Measurements from ENCODE around the gene CD274.
"Not testable (repeated sequence)": the region's sequence is repeated elsewhere in the genome, so short reads cannot be mapped to it uniquely, and the experiment has no call there.

CD274 gene

GRCh38 chr9:5437254-5438216, 12.8 kb upstream of the CD274 start, which contains the start of gene PLGRKT:
PLGRKT (minus strand) TSS chr9:5437925; CDS start chr9:5431977, 5,948 bp downstream.
- DNase-seq (ENCODE audit: insufficient read length, low spot score) (peak; percentile 72), FAIRE-seq (no peak)
- TF ChIP-seq TAF1 (IDR thresholded peaks at IDR 0.05; ENCODE audit: low read depth, low read length) (peak; percentile 95), POU2F2 (IDR thresholded peaks at IDR 0.05; ENCODE audit: low read depth, low read length) (peak; percentile 78), SPI1 (IDR thresholded peaks at IDR 0.05; ENCODE audit: low read depth, low read length) (peak; percentile 55), POLR2A (IDR thresholded peaks at IDR 0.05; ENCODE audit: low read depth, low read length) (peak; percentile 81), PAX5 (IDR thresholded peaks at IDR 0.05; ENCODE audit: insufficient read depth, low read length, severe bottlenecking) (no peak), POLR2AphosphoS5 (IDR thresholded peaks at IDR 0.05; ENCODE audit: low read depth, low read length) (peak; percentile 85)

- peak; percentile 100 for FAIRE-seq
- TF ChIP-seq POLR2A (IDR thresholded peaks at IDR 0.05; ENCODE audit: low read depth, low read length): peak; percentile 59
- TF ChIP-seq POU2F2 (IDR thresholded peaks at IDR 0.05; ENCODE audit: low read depth, low read length): peak; percentile 68; the same call in 1 of the 2 replicates
- TF ChIP-seq PAX5 (IDR thresholded peaks at IDR 0.05; ENCODE audit: insufficient read depth, low read length, severe bottlenecking): peak; percentile 97
- peak; percentile 41; the same call in 1 of the 2 replicates for TF ChIP-seq TAF1 (IDR thresholded peaks at IDR 0.05; ENCODE audit: low read depth, low read length)
- no peak for TF ChIP-seq SPI1 (IDR thresholded peaks at IDR 0.05; ENCODE audit: low read depth, low read length)
- TF ChIP-seq POLR2AphosphoS5 (IDR thresholded peaks at IDR 0.05; ENCODE audit: low read depth, low read length): peak; percentile 57
- DNase-seq (ENCODE audit: insufficient read length, low spot score): no peak
Observed at GRCh38 chr9:5438301-5439162, 11.8 kb upstream of the CD274 start.

- FAIRE-seq: peak; percentile 35
- DNase-seq (ENCODE audit: insufficient read length, low spot score): no peak
- TF ChIP-seq POLR2A (IDR thresholded peaks at IDR 0.05; ENCODE audit: low read depth, low read length) (no peak), TAF1 (IDR thresholded peaks at IDR 0.05; ENCODE audit: low read depth, low read length) (no peak), SPI1 (IDR thresholded peaks at IDR 0.05; ENCODE audit: low read depth, low read length) (no peak), PAX5 (IDR thresholded peaks at IDR 0.05; ENCODE audit: insufficient read depth, low read length, severe bottlenecking) (no peak)
Observed at GRCh38 chr9:5440426-5440825, 9.9 kb upstream of the CD274 start.

GRCh38 chr9:5441043-5441442, 9.3 kb upstream of the CD274 start:
- DNase-seq (ENCODE audit: insufficient read length, low spot score): no peak
- TF ChIP-seq POLR2A (IDR thresholded peaks at IDR 0.05; ENCODE audit: low read depth, low read length): no peak
- no peak for FAIRE-seq

GRCh38 chr9:5442400-5443011, 7.8 kb upstream of the CD274 start:
- DNase-seq (ENCODE audit: insufficient read length, low spot score) (no peak), FAIRE-seq (peak; percentile 86)
- TF ChIP-seq POU2F2 (IDR thresholded peaks at IDR 0.05; ENCODE audit: low read depth, low read length) (no peak), TAF1 (IDR thresholded peaks at IDR 0.05; ENCODE audit: low read depth, low read length) (no peak), POLR2AphosphoS5 (IDR thresholded peaks at IDR 0.05; ENCODE audit: low read depth, low read length) (no peak), POLR2A (IDR thresholded peaks at IDR 0.05; ENCODE audit: low read depth, low read length) (no peak), SPI1 (IDR thresholded peaks at IDR 0.05; ENCODE audit: low read depth, low read length) (no peak), PAX5 (IDR thresholded peaks at IDR 0.05; ENCODE audit: insufficient read depth, low read length, severe bottlenecking) (no peak)

- no peak for DNase-seq (ENCODE audit: insufficient read length, low spot score)
- TF ChIP-seq POLR2A (IDR thresholded peaks at IDR 0.05; ENCODE audit: low read depth, low read length): no peak
- no peak for TF ChIP-seq PAX5 (IDR thresholded peaks at IDR 0.05; ENCODE audit: insufficient read depth, low read length, severe bottlenecking)
- no peak for TF ChIP-seq SPI1 (IDR thresholded peaks at IDR 0.05; ENCODE audit: low read depth, low read length)
- no peak for TF ChIP-seq TAF1 (IDR thresholded peaks at IDR 0.05; ENCODE audit: low read depth, low read length)
- no peak for TF ChIP-seq POLR2AphosphoS5 (IDR thresholded peaks at IDR 0.05; ENCODE audit: low read depth, low read length)
- TF ChIP-seq POU2F2 (IDR thresholded peaks at IDR 0.05; ENCODE audit: low read depth, low read length): no peak
- no peak for FAIRE-seq
Observed at GRCh38 chr9:5443850-5444249, 6.5 kb upstream of the CD274 start.

GRCh38 chr9:5445096-5445495, 5.2 kb upstream of the CD274 start:
- DNase-seq (ENCODE audit: insufficient read length, low spot score); FAIRE-seq: not testable (repeated sequence)

- FAIRE-seq (no peak), DNase-seq (ENCODE audit: insufficient read length, low spot score) (no peak)
- TF ChIP-seq POU2F2 (IDR thresholded peaks at IDR 0.05; ENCODE audit: low read depth, low read length) (no peak), TAF1 (IDR thresholded peaks at IDR 0.05; ENCODE audit: low read depth, low read length) (no peak), PAX5 (IDR thresholded peaks at IDR 0.05; ENCODE audit: insufficient read depth, low read length, severe bottlenecking) (no peak)
Observed at GRCh38 chr9:5445886-5446285, 4.5 kb upstream of the CD274 start.

GRCh38 chr9:5446451-5447236, 3.7 kb upstream of the CD274 start:
- TF ChIP-seq POU2F2 (IDR thresholded peaks at IDR 0.05; ENCODE audit: low read depth, low read length): no peak
- no peak for TF ChIP-seq POLR2AphosphoS5 (IDR thresholded peaks at IDR 0.05; ENCODE audit: low read depth, low read length)
- TF ChIP-seq POLR2A (IDR thresholded peaks at IDR 0.05; ENCODE audit: low read depth, low read length): no peak
- no peak for TF ChIP-seq SPI1 (IDR thresholded peaks at IDR 0.05; ENCODE audit: low read depth, low read length)
- TF ChIP-seq PAX5 (IDR thresholded peaks at IDR 0.05; ENCODE audit: insufficient read depth, low read length, severe bottlenecking): no peak
- TF ChIP-seq TAF1 (IDR thresholded peaks at IDR 0.05; ENCODE audit: low read depth, low read length): no peak
- peak; percentile 61 for FAIRE-seq
- no peak for DNase-seq (ENCODE audit: insufficient read length, low spot score)
